Sigmoid colon (tissue), 7 donors: ENCODE data around the gene SLC6A12. TPM values are rescaled to one million over a fixed set of nuclear protein-coding genes. Genes with fewer than 3 reads are reported as not detected.
A peak's percentile ranks its signal among the peaks of the same experiment; 100 is the strongest.

Experiments used
- DNase-seq: peaks from one replicate; pipeline ENCODE4 v3.0.0-alpha.2; 2019
- H3K27ac ChIP-seq, 4 donors: fragments of 200-600 bp; sonication (generic); one replicate each; pipeline ENCODE4 v1.5.1; 2016 to 2019; ENCODE audit warnings: mild to moderate bottlenecking in 1 of 4
- H3K27me3 ChIP-seq, 3 donors: fragments of 200-600 bp; sonication (generic); one replicate each; pipeline ENCODE4 v1.5.1; 2019; ENCODE audit warnings: mild to moderate bottlenecking in 1 of 3
- H3K36me3 ChIP-seq, 4 donors: fragments of 200-600 bp; sonication (generic); one replicate each; pipeline ENCODE4 v1.5.1; 2016 to 2019
- H3K4me1 ChIP-seq, 4 donors: fragments of 200-600 bp; sonication (generic); one replicate each; pipeline ENCODE4 v1.5.1; 2017 to 2019
- H3K4me3 ChIP-seq, 4 donors: fragments of 200-600 bp; sonication (generic); one replicate each; pipeline ENCODE4 v1.5.1; 2017 to 2019; ENCODE audit warnings: mild to moderate bottlenecking in 2 of 4, moderate library complexity in 1 of 4
- H3K9me3 ChIP-seq, 4 donors: fragments of 200-600 bp in 3 of 4; sonication (generic) in 3 of 4; one replicate each; pipeline versions ENCODE4 v1.5.1 to v1.6.1; 2013 to 2019
- CTCF ChIP-seq, 4 experiments: fragments of 450-650 bp in 3 of 4; fragments of 200-600 bp in 1 of 4; IDR thresholded peaks; one replicate each; pipeline ENCODE4 v1.5.1; 2016 to 2019; ENCODE audit warnings: antibody characterized with exemption in 4 of 4, mild to moderate bottlenecking in 3 of 4, moderate library complexity in 2 of 4
- EP300 ChIP-seq, 4 donors: sonication (generic); formaldehyde crosslinking; IDR thresholded peaks; one replicate each; pipeline ENCODE4 v1.6.1; 2017; ENCODE audit warnings: antibody characterized with exemption in 4 of 4
- POLR2A ChIP-seq, 2 donors: fragments of 450-650 bp; IDR thresholded peaks; one replicate each; pipeline ENCODE4 v1.6.1; 2016; ENCODE audit warnings: antibody characterized with exemption in 2 of 2, mild to moderate bottlenecking in 2 of 2, moderate library complexity in 2 of 2
- POLR2AphosphoS5 ChIP-seq, 4 donors: sonication (generic); formaldehyde crosslinking; IDR thresholded peaks; one replicate each; pipeline ENCODE4 v1.6.1; 2017; ENCODE audit warnings: antibody characterized with exemption in 4 of 4
- WGBS, 2 donors: extraction: QIAGEN DNeasy Blood & Tissue Kit; methylation state at CpG; one replicate each; pipeline ENCODE4 v1.1.7; 2013; 5-methylcytosine and 5-hydroxymethylcytosine counted together
- intact Hi-C: fragments of 100-400 bp; cut with DNase I; formaldehyde crosslinking; loops from one replicate; pipeline ENCODE4 v1.15.1; 2023
- polyA plus RNA-seq, 3 donors: library from polyadenylated mRNA; stranded (reverse); fragments of 200-250 nt; gene quantifications; one replicate each; pipeline ENCODE4 v1.2.3, GENCODE V29; 2013
- total RNA-seq, 4 donors: library from RNA; depleted of rRNA; stranded (reverse); fragments of >200 nt; gene quantifications; one replicate each; pipeline ENCODE4 v1.1.0, GENCODE V29; 2016
- donor health status: healthy with polysubstance abuse.
- donor health status: Bipolar disorder and iron deficiency.
- donor health status: healthy.

The SLC6A12 gene
- total and polyA plus RNA-seq, 7 donors = 0.28 to 4.2 (median 2.1) TPM; not detected in 2

GRCh38 chr12:215116-215515 is 1.2 kb upstream of the SLC6A12 start:
- Histone ChIP-seq H3K4me3 (no peak overlapping the region), H3K27me3 (peaks cover 0 to 67% (median 31%) of the 10 kb centered on the region in 3 donors), H3K27ac (no peak overlapping the region), H3K9me3 (no peaks in the 10 kb centered on the region), H3K36me3 (no peaks in the 10 kb centered on the region), H3K4me1 (peaks cover 0 to 10% (median 0%) of the 10 kb centered on the region in 4 donors)
- intact Hi-C loops = no loop called here
- DNase-seq = no peak
- WGBS, 2 donors = 87 to 93% methylated on average over 6 of the region's 6 CpGs
- TF ChIP-seq POLR2AphosphoS5 (IDR thresholded peaks at IDR 0.05) = no peak
- no peak for TF ChIP-seq POLR2A (IDR thresholded peaks at IDR 0.05)
- no peak for TF ChIP-seq EP300 (IDR thresholded peaks at IDR 0.05)

- H3K27me3 ChIP-seq = peaks cover 0 to 60% (median 31%) of the 10 kb centered on the region in 3 donors
- no peak for DNase-seq
- TF ChIP-seq EP300 (IDR thresholded peaks at IDR 0.05) = no peak
- TF ChIP-seq POLR2AphosphoS5 (IDR thresholded peaks at IDR 0.05) = no peak
- no peak for TF ChIP-seq CTCF (IDR thresholded peaks at IDR 0.05)
- no peak for TF ChIP-seq POLR2A (IDR thresholded peaks at IDR 0.05)
- no peaks in the 10 kb centered on the region for H3K36me3 ChIP-seq
- no peaks in the 10 kb centered on the region for H3K9me3 ChIP-seq
- H3K27ac ChIP-seq = no peak overlapping the region
- H3K4me1 ChIP-seq = peaks cover 0 to 10% (median 0%) of the 10 kb centered on the region in 4 donors
- intact Hi-C loops = no loop called here
- no peak overlapping the region for H3K4me3 ChIP-seq
- 8 to 43% methylated on average over 12 of the region's 12 CpGs for WGBS, 2 donors
These were observed 427 bp downstream of the SLC6A12 start for GRCh38 chr12:213527-213932.

- Histone ChIP-seq H3K4me1 (peaks cover 0 to 10% (median 0%) of the 10 kb centered on the region in 4 donors), H3K9me3 (no peaks in the 10 kb centered on the region), H3K4me3 (no peak overlapping the region), H3K36me3 (no peaks in the 10 kb centered on the region), H3K27me3 (peaks cover 0 to 57% (median 34%) of the 10 kb centered on the region in 3 donors), H3K27ac (peak overlapping the region in 1 of 4 donors; percentile 3)
- 14 to 46% methylated on average over 22 of the region's 22 CpGs for WGBS, 2 donors
- intact Hi-C loops = no loop called here
- no peak for TF ChIP-seq POLR2A (IDR thresholded peaks at IDR 0.05)
- TF ChIP-seq CTCF (IDR thresholded peaks at IDR 0.05) = no peak
- no peak for TF ChIP-seq POLR2AphosphoS5 (IDR thresholded peaks at IDR 0.05)
- TF ChIP-seq EP300 (IDR thresholded peaks at IDR 0.05) = no peak
- DNase-seq = no peak
These were observed 1.0 kb downstream of the SLC6A12 start for GRCh38 chr12:212715-213526.

GRCh38 chr12:212415-212714 is 1.6 kb downstream of the SLC6A12 start:
- Histone ChIP-seq H3K27me3 (peaks cover 0 to 62% (median 36%) of the 10 kb centered on the region in 3 donors), H3K36me3 (no peaks in the 10 kb centered on the region), H3K4me3 (no peak overlapping the region), H3K4me1 (peaks cover 0 to 10% (median 0%) of the 10 kb centered on the region in 4 donors), H3K9me3 (no peaks in the 10 kb centered on the region), H3K27ac (peak overlapping the region in 1 of 4 donors; percentile 3)
- WGBS, 2 donors = 57 to 75% methylated on average over 8 of the region's 8 CpGs
- intact Hi-C loops = no loop called here
- TF ChIP-seq POLR2AphosphoS5 (IDR thresholded peaks at IDR 0.05) (no peak), CTCF (IDR thresholded peaks at IDR 0.05) (no peak), EP300 (IDR thresholded peaks at IDR 0.05) (no peak), POLR2A (IDR thresholded peaks at IDR 0.05) (no peak)
- no peak for DNase-seq

- no peak for DNase-seq
- peaks cover 0 to 10% (median 0%) of the 10 kb centered on the region in 4 donors for H3K4me1 ChIP-seq
- WGBS, 2 donors = 89 to 90% methylated on average over 16 of the region's 16 CpGs
- H3K36me3 ChIP-seq = no peaks in the 10 kb centered on the region
- intact Hi-C loops = no loop called here
- no peaks in the 10 kb centered on the region for H3K9me3 ChIP-seq
- H3K27me3 ChIP-seq = peaks cover 0 to 65% (median 36%) of the 10 kb centered on the region in 3 donors
- TF ChIP-seq POLR2A (IDR thresholded peaks at IDR 0.05) (no peak), POLR2AphosphoS5 (IDR thresholded peaks at IDR 0.05) (no peak), EP300 (IDR thresholded peaks at IDR 0.05) (no peak), CTCF (IDR thresholded peaks at IDR 0.05) (no peak)
- H3K4me3 ChIP-seq = no peak overlapping the region
- peak overlapping the region in 1 of 4 donors; percentile 3 for H3K27ac ChIP-seq
These were observed 2.1 kb downstream of the SLC6A12 start for GRCh38 chr12:211639-212414.
